Measurements from ENCODE around the gene MOCOS.

DNA sequence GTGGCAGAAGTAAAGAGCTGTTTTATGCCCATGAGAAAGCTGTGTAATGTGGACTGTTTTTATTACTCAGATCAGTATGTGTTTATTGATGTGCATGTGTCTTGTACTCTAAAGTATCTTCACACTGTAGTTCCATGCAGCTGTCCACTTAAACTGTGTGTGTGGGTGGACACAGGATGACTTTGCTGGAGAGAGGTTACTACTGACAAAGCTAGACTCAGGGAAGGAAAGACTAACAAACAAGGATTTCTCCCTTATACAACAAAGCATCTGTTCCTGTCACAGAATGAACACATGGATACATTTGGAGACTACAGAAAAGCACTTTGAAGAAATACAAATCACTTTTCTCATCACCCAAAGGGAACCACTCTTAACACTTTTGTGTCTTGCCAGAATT is 120.2 kb downstream of the MOCOS start:
- TF ChIP-seq POLR2A (IDR thresholded peaks at IDR 0.05), result no peak
- TF ChIP-seq, protein P1, sequence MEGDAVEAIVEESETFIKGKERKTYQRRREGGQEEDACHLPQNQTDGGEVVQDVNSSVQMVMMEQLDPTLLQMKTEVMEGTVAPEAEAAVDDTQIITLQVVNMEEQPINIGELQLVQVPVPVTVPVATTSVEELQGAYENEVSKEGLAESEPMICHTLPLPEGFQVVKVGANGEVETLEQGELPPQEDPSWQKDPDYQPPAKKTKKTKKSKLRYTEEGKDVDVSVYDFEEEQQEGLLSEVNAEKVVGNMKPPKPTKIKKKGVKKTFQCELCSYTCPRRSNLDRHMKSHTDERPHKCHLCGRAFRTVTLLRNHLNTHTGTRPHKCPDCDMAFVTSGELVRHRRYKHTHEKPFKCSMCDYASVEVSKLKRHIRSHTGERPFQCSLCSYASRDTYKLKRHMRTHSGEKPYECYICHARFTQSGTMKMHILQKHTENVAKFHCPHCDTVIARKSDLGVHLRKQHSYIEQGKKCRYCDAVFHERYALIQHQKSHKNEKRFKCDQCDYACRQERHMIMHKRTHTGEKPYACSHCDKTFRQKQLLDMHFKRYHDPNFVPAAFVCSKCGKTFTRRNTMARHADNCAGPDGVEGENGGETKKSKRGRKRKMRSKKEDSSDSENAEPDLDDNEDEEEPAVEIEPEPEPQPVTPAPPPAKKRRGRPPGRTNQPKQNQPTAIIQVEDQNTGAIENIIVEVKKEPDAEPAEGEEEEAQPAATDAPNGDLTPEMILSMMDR (IDR thresholded peaks at IDR 0.05 in 4 of 5, conservative IDR thresholded peaks at IDR 0.05 in 1 of 5), result no peak
